HCT116 (cell line): ENCODE data around the gene BDH1. TPM values are rescaled to one million over a fixed set of nuclear protein-coding genes. Genes with fewer than 3 reads are reported as not detected.
A peak's percentile ranks its signal among the peaks of the same experiment; 100 is the strongest.

Source experiments
- ATAC-seq: fragments of 200-7000 bp; cut with Tn5 transposase; 2 replicates; pipeline ENCODE4 v1.9.1; 2020; ENCODE audit warnings: mild to moderate bottlenecking, moderate library complexity
- BruUV-seq: library from RNA; stranded (reverse); fragments of 400-500 nt; replicated peaks from 2 replicates; lab custom pipeline; 2021; lab: Mats Ljungman, UMichigan
- CTCF ChIA-PET: fragments of 300-600 bp; sonication (Branson Sonifier 250); formaldehyde crosslinking; loops from one replicate; lab custom pipeline; 2021; ENCODE audit warnings: antibody characterized with exemption; lab: Charles Lee
- POLR2A ChIA-PET: fragments of 300-600, 350-600 bp; sonication (Branson Sonifier 250); formaldehyde crosslinking; loops from one replicate; lab custom pipeline; 2021; ENCODE audit warnings: antibody characterized with exemption; lab: Charles Lee
- RAD21 ChIA-PET, 2 experiments: fragments of 300-600 bp; sonication (Branson Sonifier 250); formaldehyde crosslinking; loops; one replicate each; lab custom pipeline; 2023; ENCODE audit warnings: low total read pairs in 2 of 2; ENCODE audit not compliant: uncharacterized antibody in 2 of 2, unreplicated experiment in 2 of 2, low non-redundant PET in 1 of 2; lab: Charles Lee
- DNase-seq: peaks from one replicate; pipeline ENCODE4 v3.0.0-alpha.2; 2010; ENCODE audit warnings: low read depth, low spot score
- H2AFZ ChIP-seq: fragments of 200-600 bp; shearing (Covaris generic), sonication (generic); 2 replicates; pipeline ENCODE4 v1.6.1; 2017; ENCODE audit warnings: low read depth, mixed run types, mixed read lengths, antibody characterized with exemption, low read length; ENCODE audit not compliant: poor library complexity, severe bottlenecking
- H3K27ac ChIP-seq: 2 replicates; pipeline ENCODE4 v1.5.1; 2012; ENCODE audit warnings: low read depth, low read length
- H3K27me3 ChIP-seq: fragments of 200-600 bp; sonication (generic); 2 replicates; pipeline ENCODE4 v1.6.1; 2016; ENCODE audit warnings: mixed run types, low read length, mixed read lengths; ENCODE audit not compliant: insufficient read depth
- H3K36me3 ChIP-seq, 2 experiments: fragments of 200-500 bp in 1 of 2; fragments of 200-600 bp in 1 of 2; sonication (Bioruptor generic) in 1 of 2; sonication (generic) in 1 of 2; 2 replicates each; pipeline versions ENCODE4 v1.5.1 to v1.6.1; 2014 to 2016; ENCODE audit warnings: low read length in 2 of 2, inconsistent platforms in 1 of 2, mixed read lengths in 1 of 2, mixed run types in 1 of 2; ENCODE audit not compliant: insufficient read depth in 2 of 2, control insufficient read depth in 1 of 2
- H3K4me1 ChIP-seq, 2 experiments: fragments of 200-600 bp in 1 of 2; sonication (generic) in 1 of 2; 2 replicates each; pipeline versions ENCODE4 v1.5.1 to v1.6.1; 2012 to 2017; ENCODE audit warnings: low read length in 2 of 2, inconsistent platforms in 1 of 2, mild to moderate bottlenecking in 1 of 2, mixed read lengths in 1 of 2, mixed run types in 1 of 2, moderate library complexity in 1 of 2; ENCODE audit not compliant: insufficient read depth in 2 of 2, control insufficient read depth in 1 of 2
- H3K4me2 ChIP-seq: fragments of 200-600 bp; sonication (generic); 2 replicates; pipeline ENCODE4 v1.6.1; 2017; ENCODE audit warnings: mixed run types, low read length, mixed read lengths
- H3K4me3 ChIP-seq, 2 experiments: fragments of 200-600 bp in 1 of 2; sonication (generic) in 1 of 2; replicated peaks in 1 of 2; 2 replicates each; pipeline ENCODE4 v1.5.1; 2011 to 2016; ENCODE audit warnings: low read length in 2 of 2, control low read depth in 1 of 2, low read depth in 1 of 2, mild to moderate bottlenecking in 1 of 2, mixed read lengths in 1 of 2, mixed run types in 1 of 2
- H3K79me2 ChIP-seq: fragments of 200-600 bp; sonication (generic); 2 replicates; pipeline ENCODE4 v1.6.1; 2017; ENCODE audit warnings: mild to moderate bottlenecking, mixed run types, low read length, moderate library complexity, mixed read lengths; ENCODE audit not compliant: insufficient read depth
- H3K9ac ChIP-seq: fragments of 200-600 bp; sonication (generic); 2 replicates; pipeline ENCODE4 v1.6.1; 2016; ENCODE audit warnings: low read length, mixed read lengths
- H3K9me2 ChIP-seq: fragments of 200-600 bp; sonication (generic), shearing (Covaris generic); 2 replicates; pipeline ENCODE4 v1.6.1; 2017; ENCODE audit warnings: mixed run types, mild to moderate bottlenecking, moderate library complexity; ENCODE audit not compliant: insufficient read depth
- H3K9me3 ChIP-seq, 2 experiments: fragments of 200-500 bp in 1 of 2; fragments of 200-600 bp in 1 of 2; sonication (Bioruptor generic) in 1 of 2; sonication (generic) in 1 of 2; 2 replicates each; pipeline ENCODE4 v1.6.1; 2014 to 2017; ENCODE audit warnings: low read length in 2 of 2, mixed read lengths in 2 of 2, inconsistent platforms in 1 of 2, low read depth in 1 of 2, mild to moderate bottlenecking in 1 of 2, mixed run types in 1 of 2, moderate library complexity in 1 of 2; ENCODE audit not compliant: control insufficient read depth in 1 of 2, insufficient read depth in 1 of 2
- H4K20me1 ChIP-seq: fragments of 200-600 bp; sonication (generic), shearing (Covaris generic); 2 replicates; pipeline ENCODE4 v1.6.1; 2017; ENCODE audit warnings: mixed run types, mild to moderate bottlenecking, moderate library complexity; ENCODE audit not compliant: insufficient read depth
- CEBPB ChIP-seq: IDR thresholded peaks from 2 replicates; pipeline ENCODE4 v1.6.1; 2012; ENCODE audit warnings: low read depth
- ELF1 ChIP-seq: IDR thresholded peaks from 2 replicates; pipeline ENCODE4 v1.6.1; 2012; ENCODE audit warnings: low read depth, borderline replicate concordance
- FOSL1 ChIP-seq: IDR thresholded peaks from 2 replicates; pipeline ENCODE4 v1.6.1; 2012; ENCODE audit warnings: low read depth
- JUND ChIP-seq: IDR thresholded peaks from 2 replicates; pipeline ENCODE4 v1.6.1; 2012
- RAD21 ChIP-seq: IDR thresholded peaks from 2 replicates; pipeline ENCODE4 v1.6.1; 2012; ENCODE audit warnings: low read depth, mild to moderate bottlenecking
- SP1 ChIP-seq: IDR thresholded peaks from 2 replicates; pipeline ENCODE4 v1.6.1; 2012; ENCODE audit warnings: low read depth
- TCF7L2 ChIP-seq: IDR thresholded peaks from 2 replicates; pipeline ENCODE4 v1.7.0; 2011; ENCODE audit warnings: borderline replicate concordance, inconsistent platforms; ENCODE audit not compliant: insufficient read depth, insufficient read length; ENCODE audit errors: extremely low read depth
- ZNF274 ChIP-seq: fragments of 200-500 bp; sonication (Bioruptor generic); IDR thresholded peaks from 2 replicates; pipeline ENCODE4 v1.6.1; 2014; ENCODE audit warnings: mild to moderate bottlenecking, low read depth, low read length, inconsistent platforms
- intact Hi-C: fragments of 100-400 bp; cut with micrococcal nuclease; formaldehyde crosslinking; loops from 2 replicates; pipeline ENCODE4 v1.10.0; 2022
- total RNA-seq: library from RNA; stranded (reverse); gene quantifications from one replicate; pipeline ENCODE4 v1.2.1, GENCODE V29; 2021; ENCODE audit not compliant: unreplicated experiment

BDH1 gene
- total RNA-seq, 1 experiment from 2014 or later, result 26.6 TPM

DNA sequence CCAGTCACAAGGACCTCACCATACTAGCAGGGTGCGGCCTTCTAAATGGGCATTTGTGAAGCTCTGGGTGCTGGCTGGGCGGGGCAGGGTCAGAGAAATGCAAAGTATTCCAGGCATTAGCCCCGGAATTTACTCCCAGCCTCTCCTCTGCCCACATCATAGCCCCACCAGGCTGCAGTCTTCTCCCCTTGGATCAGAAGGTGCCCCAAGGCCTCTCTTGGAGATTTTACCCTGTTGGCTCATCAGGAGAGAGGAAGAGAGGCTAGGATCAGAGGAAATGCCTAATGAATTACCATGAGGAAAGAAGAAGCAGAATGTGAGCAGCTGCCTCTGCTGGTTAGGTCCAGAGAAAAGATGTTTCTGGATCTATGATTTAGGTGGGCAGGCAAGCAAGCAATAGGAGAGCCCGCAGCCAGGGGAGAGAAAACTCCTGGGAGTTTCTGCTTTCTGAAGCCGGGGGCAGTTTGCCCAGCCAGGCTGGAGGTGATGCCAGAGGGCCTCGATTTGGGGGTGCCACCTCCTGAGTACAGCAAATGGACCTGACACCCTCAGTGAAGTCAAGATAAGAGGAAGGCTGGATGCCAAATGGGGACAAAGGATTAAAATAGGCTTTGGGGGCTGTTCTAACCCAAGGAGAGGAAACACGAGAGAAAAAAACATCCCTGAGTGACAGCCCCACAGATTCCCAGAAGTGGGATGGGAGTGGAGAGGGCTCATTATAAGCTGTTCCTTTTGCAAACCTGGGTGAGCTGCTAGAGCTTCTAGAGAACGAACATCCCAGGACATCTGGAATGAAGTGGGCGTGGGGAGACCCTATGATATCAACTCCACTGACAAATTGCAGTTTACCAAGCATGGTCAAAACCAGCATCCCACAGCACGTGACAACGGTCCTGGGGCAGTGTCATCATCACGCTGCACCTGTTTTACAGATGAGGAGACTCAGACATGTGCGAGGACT, 65.4 kb downstream of the BDH1 start:
- ATAC-seq, result peak; percentile 89
- H2AFZ ChIP-seq, result peak overlapping the region; percentile 24

DNA sequence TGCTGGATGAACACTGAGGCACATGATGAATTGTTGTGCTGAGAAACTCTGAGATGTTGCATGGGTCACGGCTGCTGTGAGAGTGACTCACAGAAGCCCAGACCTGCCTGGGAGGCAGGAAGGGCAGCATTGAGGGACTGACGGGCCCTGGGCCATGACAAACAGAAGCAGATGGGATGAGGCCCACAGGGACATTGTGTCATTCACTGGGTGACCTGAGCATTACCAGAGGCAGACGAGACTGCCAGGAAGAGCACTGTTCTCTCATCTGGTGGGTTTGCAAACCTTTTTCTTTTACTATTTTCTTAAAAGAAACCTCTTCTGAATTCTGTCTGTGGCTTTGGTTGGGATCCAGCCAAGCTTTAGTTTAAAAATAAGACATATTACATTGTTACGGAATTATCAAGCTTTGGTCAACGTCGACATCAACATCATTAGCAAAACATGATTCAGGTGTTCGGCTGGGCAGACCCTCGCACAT, 67.8 kb downstream of the BDH1 start:
- no peaks in the 10 kb centered on the region for H3K27me3 ChIP-seq
- ChIA-PET CTCF (no interaction called here), RAD21 (no interaction called here), POLR2A (no interaction called here)
- intact Hi-C loops, result no loop called here
- peak overlapping the region in 1 of 2 experiments; percentile 17; a peak in 1 of 4 replicates for H3K4me3 ChIP-seq
- H2AFZ ChIP-seq, result peak overlapping the region; percentile 73
- peak overlapping the region; percentile 19; the same call in 1 of the 2 replicates for H3K9ac ChIP-seq
- peak overlapping the region; percentile 58 for H3K4me2 ChIP-seq
- ATAC-seq, result peak; percentile 55
- TF ChIP-seq FOSL1 (no peak), JUND (peak; percentile 34; the same call in 1 of the 2 replicates)
- no peaks in the 10 kb centered on the region for H3K36me3 ChIP-seq
- no TSS peak for BruUV-seq
- H3K9me2 ChIP-seq, result no peaks in the 10 kb centered on the region
- no peak overlapping the region for H3K27ac ChIP-seq
- peaks cover 23 to 42% of the 10 kb centered on the region in 2 experiments for H3K4me1 ChIP-seq
- DNase-seq, result no peak
- H3K79me2 ChIP-seq, result no peaks in the 10 kb centered on the region
- H4K20me1 ChIP-seq, result no peaks in the 10 kb centered on the region
- H3K9me3 ChIP-seq, result no peaks in the 10 kb centered on the region

More for the DNA sequence above, 65.4 kb downstream of the BDH1 start:
- peak overlapping the region; percentile 63 for H3K4me2 ChIP-seq
- intact Hi-C loops, result no loop called here
- TF ChIP-seq CEBPB (no peak), RAD21 (peak; percentile 13; the same call in 1 of the 2 replicates), TCF7L2 (no peak), ELF1 (no peak), SP1 (peak; percentile 41; the same call in 1 of the 2 replicates), ZNF274 (no peak)
- H3K79me2 ChIP-seq, result no peaks in the 10 kb centered on the region
- H3K4me3 ChIP-seq, result peak overlapping the region in 1 of 2 experiments; percentile 24; a peak in 2 of 4 replicates
- H3K27me3 ChIP-seq, result no peaks in the 10 kb centered on the region
- peak overlapping the region; percentile 63; the same call in 1 of the 2 replicates for H3K27ac ChIP-seq
- no peaks in the 10 kb centered on the region for H3K36me3 ChIP-seq
- RAD21 ChIA-PET, result no interaction called here
- POLR2A ChIA-PET, result no interaction called here
- H3K9ac ChIP-seq, result peak overlapping the region; percentile 41
- no peak for DNase-seq
- H3K9me3 ChIP-seq, result no peaks in the 10 kb centered on the region
- no peaks in the 10 kb centered on the region for H3K9me2 ChIP-seq
- CTCF ChIA-PET, result interaction anchor here (0.7 kb wide), 1 partner anchor 14 kb away, joined by 3 read pairs; no protein-coding TSS in a partner anchor
- H3K4me1 ChIP-seq, result peaks cover 23 to 50% of the 10 kb centered on the region in 2 experiments
- H4K20me1 ChIP-seq, result no peaks in the 10 kb centered on the region
- BruUV-seq, result no TSS peak
